GM19468 (cell line): ENCODE measurements around the gene MYOC.
A peak's percentile ranks its signal among the peaks of the same experiment; 100 is the strongest.
"Not testable (repeated sequence)": the region's sequence is repeated elsewhere in the genome, so short reads cannot be mapped to it uniquely, and the experiment has no call there.

ENCODE experiments used
- ATAC-seq: cut with Tn5 transposase; IDR thresholded peaks from one replicate; pipeline ENCODE4 v1.9.1; 2021; ENCODE audit warnings: mild to moderate bottlenecking, moderate library complexity, moderate number of reproducible peaks; ENCODE audit not compliant: unreplicated experiment; ENCODE audit errors: extremely low read depth

Gene MYOC

DNA sequence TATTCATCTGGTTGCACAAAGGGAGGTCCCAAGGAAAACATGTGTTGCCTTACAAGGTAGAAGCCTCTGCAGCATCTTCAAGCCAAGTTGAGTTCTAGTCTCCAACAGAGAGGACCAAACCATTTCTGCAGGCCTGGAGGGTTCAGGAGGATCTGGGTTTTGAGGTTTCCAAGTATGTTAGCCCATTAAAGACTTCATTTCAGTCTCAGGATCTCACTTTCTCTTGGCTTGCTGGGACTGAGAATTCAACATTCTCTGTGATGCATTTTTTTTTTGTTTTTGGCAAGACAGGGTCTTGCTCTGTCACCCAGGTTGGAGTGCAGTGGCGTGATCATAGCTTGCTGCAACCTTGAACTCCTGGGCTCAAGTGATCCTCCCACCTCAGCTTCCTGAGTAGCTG, 39.2 kb downstream of the MYOC start:
- no peak for ATAC-seq

DNA sequence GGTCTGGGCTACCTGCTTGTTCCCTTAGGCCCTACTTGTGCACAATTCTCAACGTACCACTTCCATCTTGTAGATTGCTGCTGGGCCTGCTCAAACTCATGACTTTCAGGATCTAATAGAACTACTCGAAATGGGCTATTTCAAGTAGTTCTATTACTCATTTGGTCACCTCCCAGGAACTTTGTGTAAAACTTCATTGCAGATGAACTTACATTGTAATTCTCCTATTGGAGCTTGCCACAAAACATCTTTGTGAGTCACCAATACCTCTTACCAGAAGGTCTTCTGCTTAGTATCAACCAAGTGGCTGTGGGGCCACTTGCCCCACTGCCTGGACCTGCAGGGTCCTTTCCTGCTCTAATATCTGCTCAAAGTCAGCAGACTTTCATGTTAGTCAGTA, 41.2 kb downstream of the MYOC start:
- ATAC-seq = no peak

DNA sequence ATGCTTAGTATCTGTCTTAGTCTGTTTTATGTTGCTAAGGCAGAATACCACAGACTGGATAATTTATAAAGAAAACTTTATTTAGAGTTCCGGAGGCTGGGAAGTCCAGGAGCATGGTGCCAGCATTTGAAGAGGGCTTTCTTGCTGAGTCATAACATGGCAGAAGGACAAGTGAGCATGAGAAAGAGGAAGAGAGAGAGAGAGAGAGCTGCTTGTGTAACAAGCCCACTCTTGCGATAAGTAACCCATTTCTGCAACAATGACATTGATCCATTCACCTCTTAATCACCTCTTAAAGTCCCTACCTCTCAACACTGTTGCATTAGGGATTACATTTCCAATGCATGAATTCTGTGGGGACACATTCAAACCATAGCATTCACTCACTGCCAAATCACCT, 42.1 kb downstream of the MYOC start:
- ATAC-seq = no peak

DNA sequence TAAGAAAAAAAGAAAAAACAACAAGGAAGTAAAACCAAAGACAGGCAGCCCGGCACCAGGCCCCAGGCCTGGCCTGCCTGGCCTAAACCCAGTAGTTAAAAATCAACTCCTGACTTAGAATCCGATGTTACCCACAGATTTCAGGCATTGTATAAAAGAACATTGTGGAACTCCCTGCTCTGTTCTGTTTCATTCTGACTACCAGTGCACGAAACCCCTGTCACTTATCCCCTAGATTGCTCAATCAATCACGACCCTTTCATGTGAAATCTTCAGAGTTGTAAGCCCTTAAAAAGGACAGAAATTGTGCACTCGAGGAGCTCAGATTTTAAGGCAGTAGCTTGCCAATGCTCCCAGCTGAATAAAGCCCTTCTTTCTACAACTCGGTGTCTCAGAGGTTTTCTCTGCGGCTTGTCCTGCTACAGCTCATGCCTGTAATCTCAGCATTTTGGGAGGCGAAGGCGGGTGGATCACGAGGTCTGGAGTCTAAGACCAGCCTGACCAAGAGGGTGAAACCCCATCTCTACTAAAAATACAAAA, 46.0 kb downstream of the MYOC start:
- peak; percentile 58 for ATAC-seq

DNA sequence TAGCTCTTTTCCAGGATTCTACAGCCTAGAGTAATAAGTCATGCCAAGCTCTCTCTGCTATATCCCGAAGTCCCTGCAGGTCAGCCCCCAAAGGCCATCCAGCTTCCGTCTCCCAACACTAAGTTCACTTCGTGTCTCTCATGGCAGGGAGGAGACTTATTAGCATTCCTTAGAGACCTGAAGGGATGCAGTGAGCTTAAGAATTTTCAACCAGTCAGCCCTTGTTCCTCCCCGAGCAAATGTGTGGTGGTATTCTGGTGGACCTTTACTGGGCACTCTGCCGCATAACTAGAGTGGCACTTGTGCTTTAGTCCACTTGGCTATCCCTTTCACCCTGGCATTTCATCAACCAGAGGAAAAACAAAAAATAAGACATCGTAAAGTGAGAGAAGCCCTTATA, 49.4 kb downstream of the MYOC start:
- ATAC-seq = not testable (repeated sequence)

DNA sequence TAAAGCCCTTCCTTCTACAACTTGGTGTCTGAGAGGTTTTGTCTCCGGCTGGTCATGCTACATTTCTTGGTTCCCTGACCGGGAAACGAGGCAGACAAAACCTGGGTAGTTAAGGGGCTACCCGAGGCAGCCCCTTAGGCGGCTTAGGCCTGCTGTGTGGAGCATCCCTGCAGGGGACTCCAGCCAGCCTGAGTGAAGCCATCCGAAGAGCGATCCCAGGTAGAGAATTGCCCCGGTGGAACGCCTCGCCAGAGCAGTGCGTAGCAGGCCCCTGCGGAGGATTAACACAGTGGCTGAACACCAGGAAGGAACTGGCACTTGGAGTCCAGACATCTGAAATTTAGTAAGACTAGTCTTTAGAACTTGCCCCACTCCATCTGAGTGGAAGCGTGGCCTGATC, 51.6 kb downstream of the MYOC start:
- no peak for ATAC-seq

DNA sequence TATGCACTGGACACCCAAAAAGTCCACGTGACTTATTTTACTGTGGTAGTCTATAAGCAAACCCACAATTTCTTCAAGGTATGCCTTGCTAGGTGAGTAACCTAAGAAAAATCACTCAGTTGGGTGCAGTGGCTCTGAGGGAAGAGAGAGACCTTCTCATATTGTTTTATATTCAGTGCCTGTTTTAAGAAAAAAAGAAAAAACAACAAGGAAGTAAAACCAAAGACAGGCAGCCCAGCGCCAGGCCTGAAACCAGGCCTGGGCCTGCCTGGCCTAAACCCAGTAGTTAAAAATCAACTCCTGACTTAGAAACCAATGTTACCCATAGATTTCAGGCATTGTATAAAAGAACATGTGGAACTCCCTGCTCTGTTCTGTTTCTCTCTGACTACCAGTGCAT, 52.2 kb downstream of the MYOC start:
- ATAC-seq = not testable (repeated sequence)

DNA sequence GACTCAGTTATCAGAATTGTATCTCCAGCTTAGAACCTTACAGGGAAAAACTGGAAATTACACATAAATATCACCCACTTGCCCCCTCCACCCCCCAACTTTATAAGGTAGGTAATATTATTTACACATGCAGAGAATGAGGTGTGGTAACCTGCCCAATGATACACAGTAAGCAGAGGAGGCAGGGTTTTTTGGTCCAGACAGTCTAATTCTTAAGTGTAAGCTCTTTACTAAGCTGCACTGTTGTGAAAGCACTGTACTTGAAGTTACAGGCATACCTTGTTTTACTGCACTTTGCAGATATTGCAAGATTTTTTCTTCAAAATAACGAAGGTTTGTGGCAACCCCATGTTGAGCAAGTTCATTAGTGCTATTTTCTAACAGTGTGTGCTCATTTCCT, 55.3 kb downstream of the MYOC start:
- no peak for ATAC-seq

DNA sequence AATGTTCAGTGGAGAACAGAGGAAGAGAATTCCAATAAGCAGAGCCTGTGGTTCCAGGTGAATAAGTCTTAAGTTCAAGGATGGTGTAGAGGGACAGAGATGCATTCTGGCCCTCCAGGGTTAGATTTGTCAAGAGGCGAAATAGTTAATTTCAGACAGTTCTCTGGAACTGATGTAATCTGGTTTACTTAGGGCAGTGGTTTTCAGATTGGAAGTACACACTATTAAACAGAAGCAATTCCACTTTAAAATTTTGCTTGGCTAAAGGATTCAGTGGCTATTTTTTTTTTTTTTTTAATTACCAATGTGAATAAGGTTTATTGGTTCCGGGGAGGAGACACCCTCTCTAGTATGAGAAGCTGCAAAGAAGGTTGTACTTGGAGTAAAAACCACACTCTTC, 55.8 kb downstream of the MYOC start:
- no peak for ATAC-seq

DNA sequence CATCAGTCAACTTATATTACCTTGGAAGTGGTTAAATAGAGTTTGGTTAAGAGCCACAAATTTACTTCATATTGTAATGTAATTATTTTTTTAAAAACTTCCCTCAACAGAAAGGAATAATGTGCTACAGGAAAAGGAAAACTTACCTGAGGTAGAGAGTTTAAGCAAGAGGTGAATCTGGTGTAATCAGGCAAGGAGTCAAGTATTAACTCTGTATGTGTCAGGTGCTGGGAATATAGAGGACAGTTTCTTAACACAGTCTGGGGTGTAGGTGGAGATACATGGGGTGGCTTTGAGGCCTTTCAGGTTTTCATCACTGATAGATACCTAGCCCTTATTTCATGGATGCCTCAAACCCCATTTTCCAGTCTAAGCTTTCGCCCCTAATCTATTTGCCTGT, 56.4 kb downstream of the MYOC start:
- ATAC-seq = no peak

DNA sequence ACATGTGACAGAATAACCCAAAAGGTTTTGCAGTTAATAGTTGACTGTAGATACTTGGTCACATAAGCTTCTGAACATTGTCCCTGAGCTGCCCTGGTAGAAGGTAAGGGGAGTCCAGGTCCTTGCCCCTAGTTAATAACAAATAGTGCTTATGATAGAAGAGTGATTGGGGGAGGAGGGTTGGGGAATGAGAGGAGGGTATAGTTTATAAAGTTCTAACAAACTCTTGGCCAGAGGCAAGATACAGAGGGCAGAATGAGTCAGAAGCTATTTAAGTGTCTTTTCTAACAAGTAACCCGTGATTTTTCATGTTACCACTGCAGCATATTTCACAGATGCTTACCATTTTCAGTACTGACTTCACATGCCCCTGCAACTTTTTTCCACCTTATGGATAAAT, 57.2 kb downstream of the MYOC start:
- no peak for ATAC-seq

DNA sequence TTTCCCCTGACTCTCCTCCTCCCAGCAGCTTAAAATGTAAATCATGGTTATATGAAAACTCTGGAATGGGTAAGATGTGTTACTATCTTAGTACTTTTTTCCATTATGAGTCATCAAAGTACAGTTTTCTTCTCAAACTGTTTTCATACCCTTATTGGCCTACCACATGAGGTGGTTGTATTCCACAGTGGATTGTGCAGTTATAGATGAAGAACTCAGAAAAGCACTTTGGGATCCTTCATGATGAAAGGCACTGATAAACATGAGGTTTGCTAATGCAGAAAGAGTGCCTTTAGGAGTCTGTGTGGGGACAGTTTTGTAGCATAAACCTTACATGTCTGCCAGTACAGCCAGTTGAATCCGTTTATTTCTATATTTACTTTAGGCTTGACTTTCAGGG, 62.5 kb downstream of the MYOC start:
- no peak for ATAC-seq

DNA sequence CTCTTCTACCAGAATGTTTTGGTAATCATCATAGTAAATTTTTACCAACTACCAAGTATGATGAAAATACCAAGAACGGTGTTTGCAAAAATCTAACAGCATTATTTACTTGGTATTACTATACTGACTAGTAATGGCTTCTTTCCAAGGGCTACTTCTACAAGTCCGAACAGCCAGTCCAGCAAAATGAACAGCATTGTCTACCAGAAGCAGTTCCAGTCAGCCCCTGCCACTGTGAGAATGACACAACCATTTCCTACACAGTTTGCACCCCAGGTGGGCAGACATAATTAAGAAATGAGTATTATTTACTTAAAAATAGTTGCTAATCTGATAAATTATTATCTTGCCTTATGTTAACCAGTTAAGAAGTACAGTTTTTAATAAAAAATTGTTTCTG, 64.3 kb downstream of the MYOC start:
- no peak for ATAC-seq

DNA sequence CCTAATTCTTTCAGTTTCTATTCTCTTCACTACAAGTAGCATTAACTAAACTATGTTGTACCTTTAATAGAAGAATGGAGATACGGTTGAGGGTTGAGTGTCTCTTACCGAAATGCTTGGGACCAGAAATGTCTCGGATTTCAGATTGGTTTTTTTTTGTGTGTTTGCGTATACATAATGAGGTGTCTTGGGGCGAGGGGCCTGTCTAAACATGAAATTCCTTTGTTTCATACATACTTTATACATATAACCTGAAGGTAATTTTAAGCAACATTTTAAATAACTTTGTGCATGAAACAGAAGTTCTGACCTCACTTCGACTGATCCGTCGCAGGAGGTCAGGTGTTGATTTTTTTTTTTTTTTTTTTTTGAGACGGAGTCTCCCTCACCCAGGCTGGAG, 66.8 kb downstream of the MYOC start:
- ATAC-seq = no peak
